Hepatocyte (in vitro differentiated cells): ENCODE results near the gene BPIFA2.

Experiments
- CTCF ChIP-seq: fragments of 200-600 bp; sonication (generic); IDR thresholded peaks from 2 replicates; pipeline ENCODE4 v1.5.1; 2016; ENCODE audit warnings: antibody characterized with exemption, mild to moderate bottlenecking; ENCODE audit not compliant: poor library complexity
- EZH2 ChIP-seq: fragments of 200-600 bp; sonication (generic); IDR thresholded peaks from 2 replicates; pipeline ENCODE4 v1.6.1; 2016; ENCODE audit warnings: antibody characterized with exemption, mild to moderate bottlenecking, borderline replicate concordance
- EZH2phosphoT487 ChIP-seq: fragments of 200-600 bp; sonication (generic); IDR thresholded peaks from one replicate; pipeline ENCODE4 v1.6.1; 2018; ENCODE audit warnings: antibody characterized with exemption, mild to moderate bottlenecking, low read depth, moderate library complexity; ENCODE audit not compliant: unreplicated experiment, severe bottlenecking

GRCh38 chr20:33172781-33173180 lies 4.8 kb downstream of the BPIFA2 start:
- TF ChIP-seq CTCF (no peak), EZH2 (no peak), EZH2phosphoT487 (no peak)
